Iris pigment epithelial cell (primary cell): ENCODE data around the gene TGM1.
"Not testable (repeated sequence)": the region's sequence is repeated elsewhere in the genome, so short reads cannot be mapped to it uniquely, and the experiment has no call there.

Experiments used
- DNase-seq: peaks from one replicate; pipeline ENCODE4 v3.0.0-alpha.2; 2011; ENCODE audit warnings: low read depth

Gene TGM1

GRCh38 chr14:24254630-24255392 lies 8.2 kb downstream of the TGM1 start:
- no peak for DNase-seq

DNA sequence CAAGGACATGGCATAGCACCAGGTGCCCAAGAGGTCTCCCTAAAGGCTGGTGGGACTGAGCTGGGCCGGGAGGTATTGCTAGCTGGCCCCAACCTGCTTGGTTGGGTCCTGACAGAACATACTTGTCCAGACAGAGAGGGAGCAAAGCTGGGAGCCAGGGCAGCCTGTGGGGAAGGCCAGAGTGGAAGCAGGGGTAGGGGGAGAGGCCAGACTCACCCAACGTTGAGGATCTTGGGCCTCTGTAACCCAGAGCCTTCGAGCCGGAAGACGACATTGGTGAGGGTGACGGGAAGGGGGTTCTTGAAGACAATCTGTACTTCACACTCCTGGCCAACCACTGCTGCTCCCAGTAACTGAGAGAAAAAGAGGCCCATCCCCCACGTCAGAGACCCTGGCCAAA lies 9.0 kb downstream of the TGM1 start:
- DNase-seq = no peak

DNA sequence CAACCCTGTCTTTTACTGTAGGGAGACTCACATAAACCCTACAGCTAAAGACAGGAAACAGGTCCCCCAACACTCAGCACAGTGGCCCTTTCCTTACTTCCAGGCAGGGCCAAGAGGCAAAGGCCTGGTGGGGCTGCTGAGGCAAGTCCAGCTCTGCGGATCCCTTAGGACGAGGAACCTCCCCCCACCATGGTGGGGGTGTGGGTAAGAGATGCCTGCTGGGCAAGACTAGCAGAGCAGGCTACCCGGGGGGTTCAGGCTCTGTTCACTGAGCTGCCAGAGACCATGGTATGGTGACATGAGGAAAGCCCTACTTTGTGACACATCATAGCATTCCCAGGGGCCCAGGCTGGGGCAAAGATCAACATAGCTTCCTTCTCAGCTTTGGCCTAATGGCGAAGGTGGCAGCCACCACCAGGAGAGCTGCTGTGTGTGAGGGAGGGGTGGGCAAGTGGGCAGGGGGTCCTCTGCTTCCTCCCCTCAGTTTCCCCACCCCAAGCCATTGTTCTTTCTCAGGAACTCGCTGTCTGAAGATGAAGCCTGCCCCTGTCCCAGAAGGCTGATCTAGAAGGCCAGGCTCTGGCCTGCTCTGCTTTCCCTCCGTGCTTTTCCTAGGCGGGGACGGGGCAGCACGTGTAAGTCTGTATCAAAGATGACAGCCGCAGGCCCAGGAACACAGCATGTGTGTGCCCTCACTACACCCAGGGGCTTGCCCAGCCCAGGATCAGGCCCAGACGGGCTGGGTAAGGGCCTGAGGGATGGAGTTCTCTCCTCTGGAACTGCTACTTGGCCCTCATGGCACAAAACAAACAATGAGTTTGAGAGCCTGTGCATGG lies 10.5 kb downstream of the TGM1 start:
- no peak for DNase-seq

DNA sequence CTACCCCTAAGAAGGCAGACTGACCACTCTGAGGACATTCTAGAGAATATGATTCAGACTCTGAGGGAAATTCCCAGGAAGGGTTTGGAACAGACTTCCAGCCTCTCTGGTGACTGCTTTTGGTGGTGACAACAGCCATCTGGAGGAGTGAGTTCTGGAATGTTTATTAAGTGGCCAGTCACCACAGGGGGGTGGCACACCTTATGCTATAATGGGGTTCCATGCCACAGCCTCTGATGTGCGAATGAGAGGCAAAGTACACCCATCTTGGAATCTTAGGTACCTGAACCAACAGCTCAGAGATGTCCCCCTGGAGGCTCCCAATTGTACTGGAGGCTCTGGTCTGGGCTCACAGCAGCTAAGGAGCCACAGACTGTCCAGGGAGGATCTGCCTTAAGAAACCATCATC lies 11.1 kb downstream of the TGM1 start:
- peak; percentile 33 for DNase-seq

- no peak for DNase-seq
These were observed 12.6 kb downstream of the TGM1 start for GRCh38 chr14:24250354-24250753.

DNA sequence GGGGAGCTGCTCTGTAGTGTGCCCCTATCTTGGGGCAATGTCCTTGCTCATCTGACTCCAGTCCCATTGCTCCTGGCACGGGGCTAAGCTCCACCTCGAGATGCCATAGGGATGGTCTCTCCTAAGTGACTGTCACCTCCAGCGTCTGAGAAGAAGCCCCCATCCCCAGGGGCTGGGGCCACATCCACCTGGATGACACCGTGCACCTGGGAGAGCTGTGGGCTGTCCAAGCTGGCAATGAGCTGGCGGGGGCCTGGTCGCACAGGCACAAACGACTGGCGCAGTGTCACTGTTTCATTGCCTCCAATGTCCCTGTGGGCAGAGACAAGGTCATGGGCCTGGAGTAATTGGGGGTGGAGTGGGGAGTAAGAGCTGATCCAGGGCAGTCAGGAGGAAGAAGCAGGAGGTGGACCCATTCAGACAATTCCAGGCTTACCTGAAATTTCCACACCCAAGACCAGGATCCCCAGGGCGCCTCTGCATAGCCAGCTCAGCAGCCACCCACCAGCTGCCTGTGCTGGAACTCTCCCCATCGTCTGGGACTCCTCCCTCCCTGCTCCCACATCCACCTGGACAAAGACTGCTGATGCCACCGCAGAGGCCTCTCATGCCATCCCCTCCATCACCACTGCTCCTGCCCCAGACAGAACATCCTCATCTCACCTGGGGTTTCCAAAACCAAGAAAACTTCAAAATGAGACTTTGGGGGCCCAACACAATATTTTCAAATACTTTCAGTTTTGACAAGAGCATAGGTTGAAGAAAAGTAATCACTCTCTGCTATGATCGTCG lies 13.6 kb downstream of the TGM1 start:
- no peak for DNase-seq

DNA sequence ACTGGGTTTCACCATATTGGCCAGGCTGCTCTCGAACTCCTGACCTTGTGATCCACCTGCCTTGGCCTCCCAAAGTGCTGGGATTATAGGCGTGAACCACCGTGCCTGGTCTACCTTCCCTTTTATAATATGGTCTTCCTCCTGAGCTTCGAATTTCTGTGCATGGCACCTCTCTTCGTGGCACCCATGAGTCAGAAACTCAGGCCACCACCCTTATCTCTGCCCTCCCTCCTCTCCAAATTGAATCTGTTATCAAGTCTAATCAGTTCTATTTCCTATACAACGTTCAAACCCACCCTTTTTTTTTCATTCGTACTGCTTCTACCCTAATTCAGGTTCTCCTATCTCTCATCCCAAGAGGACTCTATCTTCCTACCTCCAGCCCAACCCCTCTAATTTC lies 15.6 kb downstream of the TGM1 start:
- DNase-seq = no peak

DNA sequence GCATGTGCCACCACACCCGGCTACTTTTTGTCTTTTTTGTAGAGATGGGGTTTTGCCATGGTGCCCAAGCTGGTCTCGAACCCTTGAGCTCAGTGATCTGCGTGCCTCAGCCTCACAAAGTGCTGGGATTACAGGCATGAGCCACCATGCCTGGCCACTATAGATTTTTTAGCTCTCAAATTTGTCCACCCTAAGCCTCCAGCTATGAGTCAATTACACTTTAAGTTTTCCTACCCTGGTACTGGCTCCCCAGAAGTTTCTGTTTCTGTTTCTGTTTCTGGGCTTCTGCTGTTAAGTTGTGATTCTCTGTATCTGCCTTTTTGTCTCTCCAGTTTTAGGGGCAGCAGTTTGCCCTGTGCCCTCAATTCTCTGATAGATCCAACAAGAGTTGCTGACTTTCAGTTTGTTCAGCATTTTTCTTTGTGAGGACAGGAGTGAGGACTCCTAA lies 16.2 kb downstream of the TGM1 start:
- DNase-seq = peak; percentile 50

DNA sequence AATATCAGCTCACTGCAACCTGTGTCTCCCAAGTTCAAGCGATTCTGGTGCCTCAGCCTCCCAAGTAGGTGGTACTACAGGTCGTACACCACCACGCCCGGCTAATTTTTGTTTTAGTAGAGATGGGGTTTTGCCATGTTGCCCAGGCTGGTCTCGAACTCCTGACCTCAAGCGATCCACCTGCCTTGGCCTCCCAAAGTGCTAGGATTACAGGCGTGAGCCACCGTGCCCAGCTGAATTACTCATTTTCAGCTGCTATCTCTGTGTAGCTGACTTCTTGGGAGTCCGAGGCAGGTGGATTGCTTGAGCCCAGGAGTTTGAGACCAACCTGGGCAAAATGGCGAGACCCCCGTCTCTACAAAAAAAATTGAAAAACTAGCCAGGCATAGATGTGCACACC lies 17.6 kb downstream of the TGM1 start:
- DNase-seq = not testable (repeated sequence)

- peak; percentile 25 for DNase-seq
These were observed 19.6 kb downstream of the TGM1 start for GRCh38 chr14:24243336-24243836.

GRCh38 chr14:24241829-24242443 lies 21.0 kb downstream of the TGM1 start:
- peak; percentile 94 for DNase-seq

DNA sequence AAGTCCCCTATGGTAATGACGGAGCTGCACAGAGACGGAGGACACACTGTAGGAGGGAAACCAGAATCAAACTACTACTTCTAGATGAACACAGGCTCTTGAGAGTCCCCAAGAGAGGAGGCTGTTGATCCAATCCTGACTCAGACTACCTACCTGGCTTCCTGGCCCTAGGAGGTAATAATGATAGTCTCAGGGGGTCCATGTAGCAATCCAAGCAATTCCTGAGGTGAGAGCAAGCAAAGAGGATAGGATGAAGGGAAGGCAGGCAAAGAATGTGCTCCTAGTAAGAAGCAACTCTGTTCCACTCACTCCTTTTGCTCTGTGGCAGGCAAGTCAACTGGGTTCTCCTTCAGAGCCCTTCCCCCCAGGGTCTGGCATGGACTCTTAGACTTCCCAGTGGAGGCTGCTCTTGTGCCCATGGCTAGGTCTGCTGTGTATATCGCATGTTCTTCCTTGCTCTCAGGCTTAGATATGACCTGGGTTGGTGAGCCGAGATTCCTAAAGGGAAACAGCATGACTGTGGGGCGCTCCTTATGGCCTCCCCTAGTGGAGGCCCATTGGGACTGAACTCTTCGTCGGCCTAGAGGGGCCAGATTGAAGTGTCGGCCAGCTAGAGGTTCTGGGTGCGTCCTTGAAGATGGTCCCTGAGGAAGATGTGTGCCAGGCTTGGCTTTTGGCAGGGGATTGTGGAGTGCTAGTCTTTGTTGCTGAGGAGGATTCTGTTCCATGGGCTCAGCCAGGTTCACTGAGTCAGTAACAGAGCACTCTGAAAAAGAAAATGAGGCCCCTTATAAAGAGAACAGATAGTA lies 22.7 kb downstream of the TGM1 start:
- DNase-seq = no peak

GRCh38 chr14:24238527-24239037 lies 24.4 kb downstream of the TGM1 start:
- DNase-seq = no peak

GRCh38 chr14:24238123-24238522 lies 24.9 kb downstream of the TGM1 start:
- DNase-seq = no peak

GRCh38 chr14:24237463-24237955 lies 25.5 kb downstream of the TGM1 start:
- DNase-seq = no peak

- no peak for DNase-seq
These were observed 26.1 kb downstream of the TGM1 start for GRCh38 chr14:24236689-24237462.

DNA sequence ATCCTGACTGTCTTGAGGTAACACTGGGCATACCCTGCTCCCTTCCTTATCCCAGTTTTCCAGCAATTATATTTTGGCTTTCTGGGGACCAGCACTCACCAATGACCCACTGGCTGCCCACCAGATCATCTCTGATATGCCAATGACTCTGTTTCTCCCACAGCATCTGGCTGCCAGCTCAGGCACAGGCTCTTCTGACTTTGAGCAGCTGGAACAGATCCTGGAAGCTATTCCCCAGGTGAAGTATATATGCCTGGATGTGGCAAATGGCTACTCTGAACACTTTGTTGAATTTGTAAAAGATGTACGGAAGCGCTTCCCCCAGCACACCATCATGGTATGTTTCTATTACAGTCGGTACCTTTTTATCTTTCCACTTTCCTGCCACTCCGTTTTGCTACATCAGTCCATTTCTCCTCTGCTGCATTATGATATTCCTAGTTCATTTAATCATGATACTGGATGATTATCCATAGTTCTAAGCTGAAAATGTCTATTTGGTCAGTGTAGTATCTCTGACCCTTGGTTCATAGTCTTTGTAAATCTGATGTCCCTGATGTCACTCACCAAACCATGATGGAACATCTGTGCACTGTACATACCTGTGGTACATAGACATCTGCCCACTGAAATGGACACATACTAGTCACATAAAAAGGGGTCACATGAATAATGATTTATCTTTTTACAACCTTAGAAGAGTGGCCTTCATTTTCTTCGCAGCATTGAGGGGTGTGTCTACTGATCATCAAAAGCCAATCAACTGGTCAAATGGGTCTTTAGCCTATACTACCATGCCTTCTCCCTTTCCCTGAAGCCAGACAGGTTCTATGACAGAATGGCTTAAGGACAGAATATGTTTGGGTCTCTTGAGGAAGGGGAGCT lies 26.9 kb downstream of the TGM1 start:
- DNase-seq = no peak

- DNase-seq = no peak
These were observed 28.6 kb downstream of the TGM1 start for GRCh38 chr14:24234095-24235005.
